Stimulated activated CD4-positive, alpha-beta T cell treated with anti-CD3 and anti-CD28 coated beads, Interleukin-12 subunit alpha, Interleukin-12 subunit beta, amount 100 ng/mL, for 24 hours (primary cell): ENCODE data around the gene LEFTY1.
A peak's percentile ranks its signal among the peaks of the same experiment; 100 is the strongest.
"Not testable (repeated sequence)": the region's sequence is repeated elsewhere in the genome, so short reads cannot be mapped to it uniquely, and the experiment has no call there.

Experiments
- DNase-seq, 2 experiments: peaks; one replicate each; pipeline ENCODE4 v3.0.0-alpha.2; 2020; ENCODE audit warnings: low read depth in 2 of 2

The LEFTY1 gene

GRCh38 chr1:225888289-225888897 is 553 bp downstream of the LEFTY1 start:
- DNase-seq = no peak

- not testable (repeated sequence) for DNase-seq
Measured at GRCh38 chr1:225887554-225888288, 1.2 kb downstream of the LEFTY1 start.

- no peak for DNase-seq
Measured at GRCh38 chr1:225887030-225887314, 2.0 kb downstream of the LEFTY1 start.

- no peak for DNase-seq
Measured at GRCh38 chr1:225886159-225887029, 2.6 kb downstream of the LEFTY1 start.

- no peak for DNase-seq
Measured at GRCh38 chr1:225885336-225885735, 3.6 kb downstream of the LEFTY1 start.

GRCh38 chr1:225883616-225884265 is 5.2 kb downstream of the LEFTY1 start:
- DNase-seq = no peak

GRCh38 chr1:225882694-225883615 is 6.0 kb downstream of the LEFTY1 start:
- DNase-seq = peak in 1 of 2 experiments; percentile 45

- DNase-seq = peak; percentile 59 to 84
Measured at GRCh38 chr1:225881959-225882693, 6.8 kb downstream of the LEFTY1 start, which contains the start of gene TMEM63A. Gene TMEM63A (minus strand): TSS chr1:225882380. CDS start chr1:225877580, 4,800 bp downstream.

GRCh38 chr1:225881081-225881958 is 7.6 kb downstream of the LEFTY1 start:
- DNase-seq = peak in 1 of 2 experiments; percentile 31

- no peak for DNase-seq
Measured at GRCh38 chr1:225880636-225881035, 8.3 kb downstream of the LEFTY1 start.

- no peak for DNase-seq
Measured at GRCh38 chr1:225880222-225880588, 8.7 kb downstream of the LEFTY1 start.

GRCh38 chr1:225879521-225880221 is 9.3 kb downstream of the LEFTY1 start:
- DNase-seq = no peak

- no peak for DNase-seq
Measured at GRCh38 chr1:225878282-225878681, 10.7 kb downstream of the LEFTY1 start.

GRCh38 chr1:225877580-225877979 is 11.4 kb downstream of the LEFTY1 start:
- DNase-seq = no peak

- DNase-seq = no peak
Measured at GRCh38 chr1:225876900-225877510, 11.9 kb downstream of the LEFTY1 start.

- DNase-seq = no peak
Measured at GRCh38 chr1:225875044-225875815, 13.7 kb downstream of the LEFTY1 start.

- DNase-seq = no peak
Measured at GRCh38 chr1:225874431-225874830, 14.5 kb downstream of the LEFTY1 start.
